Activated CD4-positive, alpha-beta T cell treated with anti-CD3 and anti-CD28 coated beads for 4 hours (primary cell): ENCODE data around the gene DPP10.
"Not testable (repeated sequence)": the region's sequence is repeated elsewhere in the genome, so short reads cannot be mapped to it uniquely, and the experiment has no call there.

Experiments used
- DNase-seq, 2 donors: peaks; one replicate each; pipeline ENCODE4 v3.0.0-alpha.2; 2020

DPP10 gene

DNA sequence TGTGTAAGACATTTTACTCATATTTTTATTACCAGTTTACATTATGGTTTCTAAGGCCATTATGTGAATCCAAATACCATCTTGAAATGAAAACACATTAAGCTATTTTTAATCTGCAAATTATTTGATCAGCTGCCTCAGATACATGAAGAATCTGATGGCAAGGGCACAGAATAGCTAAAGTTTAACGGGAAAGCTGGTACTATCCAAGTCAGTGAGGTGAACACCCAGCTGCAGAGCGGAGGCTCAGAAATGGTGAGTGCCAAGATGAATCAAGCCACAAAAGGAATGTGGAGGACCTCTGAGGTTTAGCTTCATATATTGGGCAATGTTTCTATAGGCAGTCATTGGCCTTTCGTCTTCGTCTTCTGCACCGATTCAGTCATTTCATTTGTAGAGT lies 75.1 kb downstream of the DPP10 start:
- DNase-seq = no peak

DNA sequence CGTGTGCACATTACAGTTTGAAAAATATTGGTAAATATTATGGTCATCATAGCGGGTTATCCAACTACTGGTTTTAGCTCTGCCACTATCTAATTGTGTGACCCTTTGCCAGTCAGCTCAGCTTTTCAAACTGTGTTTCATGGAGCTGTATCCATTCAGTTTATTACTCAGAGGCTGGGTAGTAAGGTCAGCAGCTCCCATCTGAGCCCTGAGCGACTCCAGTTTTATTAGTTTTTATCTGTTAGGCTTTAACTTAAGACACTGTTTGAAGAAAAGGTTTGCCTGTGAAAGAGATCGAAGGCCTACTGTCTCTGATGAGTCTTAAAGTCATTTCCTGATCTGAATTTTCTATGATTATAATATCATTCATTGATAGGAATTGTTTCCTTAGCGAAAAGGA lies 76.3 kb downstream of the DPP10 start:
- no peak for DNase-seq

DNA sequence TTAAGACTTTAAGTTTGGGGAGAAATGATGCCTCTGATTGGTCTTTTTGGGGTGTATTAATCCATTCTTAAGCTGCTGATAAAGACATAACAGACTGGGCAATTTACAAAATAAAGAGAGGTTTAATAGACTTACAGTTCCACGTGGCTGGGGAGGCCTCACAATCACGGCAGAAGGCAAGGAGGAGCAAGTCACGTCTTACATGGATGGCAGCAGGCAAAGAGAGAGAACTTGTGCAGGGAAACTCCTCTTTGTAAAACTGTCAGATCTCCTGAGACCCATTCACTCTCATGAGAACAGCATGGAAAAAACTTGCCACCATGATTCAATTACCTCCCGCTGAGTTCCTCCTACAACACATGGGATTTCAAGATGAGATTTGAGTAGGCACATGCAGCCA lies 80.2 kb downstream of the DPP10 start:
- DNase-seq = not testable (repeated sequence)

DNA sequence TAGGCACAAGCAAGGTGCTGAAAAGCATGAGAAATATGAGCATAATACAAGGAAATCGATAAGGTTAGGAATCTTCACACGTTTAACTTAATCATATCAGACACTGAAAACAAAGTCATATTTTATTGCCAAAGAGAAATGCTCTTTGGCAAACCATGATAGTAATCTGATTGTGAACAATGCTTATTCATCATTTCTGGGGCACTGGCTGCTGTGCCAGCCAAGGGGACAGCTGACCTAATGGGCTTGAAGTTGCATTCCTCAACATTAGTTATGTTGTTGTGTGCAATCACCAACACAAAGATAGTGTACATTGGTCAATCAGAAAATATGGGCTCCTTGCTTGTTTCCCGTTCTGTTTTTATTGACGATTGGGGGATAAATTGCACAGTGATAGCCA lies 83.5 kb downstream of the DPP10 start:
- no peak for DNase-seq

DNA sequence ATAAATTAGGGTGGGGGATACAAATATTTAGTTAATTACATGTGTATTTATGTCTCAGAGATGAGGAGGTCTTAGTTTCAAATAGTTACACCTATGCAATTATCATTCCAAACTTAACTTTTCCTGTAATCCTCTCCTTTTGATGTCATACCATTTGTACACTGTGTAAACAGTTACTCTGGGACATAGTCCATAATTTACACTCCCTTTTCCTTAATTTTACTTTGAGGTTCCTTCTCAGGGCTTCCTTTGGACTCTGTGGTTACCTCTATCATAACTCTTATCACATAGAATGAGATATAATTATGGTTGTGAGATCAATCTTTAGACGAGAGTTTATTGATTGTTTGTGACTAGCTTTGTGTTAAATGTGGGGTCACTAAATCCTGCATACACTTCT lies 84.4 kb downstream of the DPP10 start:
- DNase-seq = no peak

DNA sequence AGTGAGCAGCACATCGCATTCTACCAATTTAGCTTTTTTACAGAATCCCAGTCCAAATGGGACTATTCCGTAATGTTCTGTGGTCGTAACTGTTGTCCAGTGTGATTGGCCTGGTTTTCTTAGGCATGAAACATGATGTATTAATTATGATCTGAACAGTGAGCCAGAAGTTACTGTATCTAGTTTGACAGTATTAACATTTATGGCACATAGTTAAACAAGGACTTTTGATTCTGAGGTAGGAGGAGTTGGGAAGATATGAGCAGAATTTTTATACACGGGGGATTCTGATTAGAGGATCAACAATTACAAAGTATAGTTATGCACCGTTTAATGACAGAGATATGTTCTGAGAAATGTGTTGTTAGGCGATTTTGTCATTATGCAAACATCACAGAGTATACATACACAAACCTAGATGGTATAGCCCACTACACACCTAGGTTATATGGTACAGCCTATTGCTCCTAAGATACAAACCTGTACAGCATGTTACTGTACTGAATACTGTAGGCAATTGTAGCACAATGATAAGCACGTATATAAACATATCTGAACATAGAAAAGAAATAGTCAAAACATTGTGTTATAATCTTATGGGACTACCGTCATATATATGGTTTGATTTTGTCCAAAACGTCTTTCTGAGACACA lies 85.0 kb downstream of the DPP10 start:
- no peak for DNase-seq

DNA sequence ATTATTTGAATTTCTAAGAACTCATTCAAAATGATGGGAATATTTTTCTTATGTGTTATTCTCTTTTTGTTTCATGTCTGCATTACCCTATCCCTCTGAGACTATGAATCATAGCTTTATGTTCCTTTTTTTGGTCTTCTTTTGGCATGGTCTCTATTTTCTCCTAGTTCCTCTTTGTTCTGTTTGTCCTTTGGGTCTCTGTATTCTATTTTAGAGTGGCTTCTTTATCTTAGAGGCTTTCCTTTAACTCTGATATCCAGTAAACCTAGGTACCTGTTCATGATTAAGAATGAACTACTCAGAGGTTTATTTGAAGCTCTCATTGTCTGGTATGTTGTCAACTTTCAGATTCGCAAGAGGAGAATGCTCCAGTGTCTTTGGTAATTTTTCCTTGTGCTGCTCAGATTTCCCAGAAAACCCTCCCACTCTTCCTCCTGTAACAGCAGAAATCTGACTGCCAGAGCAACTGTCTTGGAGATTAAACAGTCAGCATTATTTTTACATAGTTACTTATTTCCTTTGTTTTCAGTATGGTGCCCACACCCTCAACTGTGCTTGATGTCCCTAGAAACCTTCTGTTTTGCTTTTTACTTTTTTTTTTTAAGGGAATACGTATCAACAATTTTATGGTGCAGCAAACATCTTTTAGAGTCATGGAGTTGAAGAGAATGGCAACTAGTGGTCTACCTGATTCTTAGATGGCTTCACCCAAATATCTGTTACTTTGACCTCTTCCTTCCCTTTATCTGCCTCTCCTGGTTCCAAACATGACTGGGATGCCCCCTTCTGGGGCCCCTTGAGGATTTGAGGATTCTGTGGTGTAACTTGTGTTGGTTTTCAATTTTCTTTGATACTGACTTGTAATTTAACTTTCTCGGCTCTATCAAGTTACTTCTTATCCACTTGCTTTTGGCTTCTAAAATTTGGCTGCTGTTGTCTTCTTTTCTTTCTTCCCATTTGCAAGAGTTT lies 92.0 kb downstream of the DPP10 start:
- DNase-seq = no peak

DNA sequence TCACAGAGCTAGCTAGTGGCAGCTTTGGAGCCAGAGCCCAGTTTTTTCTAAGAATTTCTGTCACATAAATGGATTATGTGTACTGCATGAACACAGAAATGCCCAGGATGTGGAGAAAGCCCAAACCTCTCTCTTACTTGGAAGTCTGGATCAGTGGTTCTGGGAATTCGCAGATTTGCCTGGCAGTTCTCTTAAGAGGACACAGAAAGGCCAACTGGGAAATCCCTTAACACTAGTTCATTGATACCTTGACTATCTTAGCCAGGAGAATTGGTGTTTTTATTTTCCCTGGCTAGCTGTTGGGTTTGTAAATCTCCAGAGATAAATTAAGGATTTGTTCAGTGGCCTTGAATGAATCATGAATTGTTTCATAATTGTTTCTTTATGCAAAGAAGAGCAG lies 95.3 kb downstream of the DPP10 start:
- DNase-seq = no peak

DNA sequence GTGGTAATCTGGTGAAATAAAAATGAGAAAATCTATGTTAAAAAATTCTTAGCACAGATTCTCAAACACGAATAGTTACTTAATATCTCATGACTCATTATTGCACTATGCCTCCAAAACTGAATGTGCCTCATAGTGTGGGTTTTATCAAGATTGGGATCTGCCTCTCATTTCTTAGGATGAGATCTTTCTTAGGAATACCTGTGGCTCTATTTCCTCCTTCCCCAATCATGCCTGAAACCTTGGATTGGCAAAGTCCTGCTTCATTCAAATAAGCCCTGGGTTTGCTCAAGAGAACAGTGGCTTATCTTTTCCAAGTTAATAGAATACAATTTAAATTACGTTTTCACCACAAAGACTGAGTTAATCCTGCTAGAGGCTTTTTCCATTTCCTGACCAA lies 100.3 kb downstream of the DPP10 start:
- no peak for DNase-seq

DNA sequence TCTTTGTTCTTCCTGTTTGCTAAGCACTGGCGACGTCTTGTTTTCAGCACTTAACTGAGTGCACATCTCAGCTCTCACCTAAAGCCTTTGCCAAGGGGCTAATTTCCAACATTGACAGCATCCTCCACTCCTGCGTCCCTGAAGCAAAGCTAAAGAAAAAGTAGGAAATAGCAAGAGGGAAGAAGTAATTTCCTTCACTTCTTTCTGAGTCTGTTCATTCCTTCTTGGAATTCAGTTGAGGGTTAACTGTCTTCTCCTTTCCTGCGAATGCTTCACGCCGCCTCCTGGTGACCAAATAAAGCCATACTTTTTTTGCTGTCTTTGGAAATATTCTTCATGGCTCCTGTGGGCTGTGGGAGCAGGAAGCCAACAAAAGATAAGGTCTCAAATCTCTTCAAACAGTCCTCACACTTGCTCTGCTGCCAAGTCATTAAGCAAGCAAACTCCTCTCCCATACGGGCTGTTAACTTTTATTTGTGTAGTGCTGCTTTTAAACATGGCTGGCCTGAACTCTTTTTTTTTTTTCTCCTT lies 100.9 kb downstream of the DPP10 start:
- DNase-seq = no peak

DNA sequence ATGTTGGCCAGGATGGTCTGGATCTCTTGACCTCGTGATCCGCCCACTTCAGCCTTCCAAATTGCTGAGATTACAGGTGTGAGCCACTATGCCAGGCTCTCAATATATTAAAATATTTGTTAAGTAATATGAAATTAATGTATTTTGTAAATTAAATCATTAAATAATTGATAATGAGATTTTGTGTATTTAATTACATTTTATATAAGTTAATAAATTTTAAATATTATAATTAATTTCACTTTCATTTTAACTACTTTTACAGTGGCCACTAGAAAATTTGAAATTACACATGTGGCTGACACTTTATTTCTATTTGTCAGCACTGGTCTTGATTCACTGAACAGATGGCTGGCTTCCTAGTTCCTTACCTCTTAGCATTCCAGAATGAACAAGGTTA lies 102.6 kb downstream of the DPP10 start:
- no peak for DNase-seq

DNA sequence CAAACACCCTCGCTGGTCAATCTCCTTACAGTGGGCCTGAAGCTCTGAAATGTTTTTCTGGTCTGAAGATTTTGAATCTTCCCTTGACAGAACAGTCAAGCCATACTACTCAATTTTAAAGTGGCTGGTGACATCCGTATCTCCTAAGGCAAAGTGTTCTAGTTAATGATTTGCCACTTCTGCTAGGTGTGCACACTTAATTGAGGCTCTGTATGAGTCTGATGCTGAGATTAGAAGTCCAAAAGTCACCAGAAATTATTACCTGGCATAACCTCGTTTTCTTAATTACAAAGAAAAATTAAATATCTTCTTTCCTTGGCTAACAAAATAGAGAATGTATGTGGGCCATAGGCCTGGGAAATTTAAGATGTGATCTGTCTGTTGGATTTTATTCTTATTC lies 104.1 kb downstream of the DPP10 start:
- DNase-seq = no peak

DNA sequence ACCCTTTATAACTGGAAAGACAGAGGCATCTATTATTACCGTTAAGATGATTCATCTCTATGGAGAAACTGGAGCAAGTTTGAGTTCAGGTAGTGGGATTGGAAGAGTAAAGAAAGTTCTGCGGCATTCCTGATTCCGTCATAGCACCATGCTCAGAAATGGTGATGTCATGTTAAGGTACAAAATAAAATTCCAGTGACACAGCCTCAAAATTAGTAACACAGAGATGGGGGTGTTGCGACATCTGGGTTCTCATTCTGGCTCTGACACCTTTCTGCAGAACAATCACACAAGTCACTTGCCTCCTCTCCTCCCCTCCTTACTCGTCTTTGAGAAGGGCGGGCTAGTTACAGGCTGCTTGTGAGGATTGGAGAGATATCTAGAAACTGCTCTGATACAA lies 105.7 kb downstream of the DPP10 start:
- DNase-seq = no peak

DNA sequence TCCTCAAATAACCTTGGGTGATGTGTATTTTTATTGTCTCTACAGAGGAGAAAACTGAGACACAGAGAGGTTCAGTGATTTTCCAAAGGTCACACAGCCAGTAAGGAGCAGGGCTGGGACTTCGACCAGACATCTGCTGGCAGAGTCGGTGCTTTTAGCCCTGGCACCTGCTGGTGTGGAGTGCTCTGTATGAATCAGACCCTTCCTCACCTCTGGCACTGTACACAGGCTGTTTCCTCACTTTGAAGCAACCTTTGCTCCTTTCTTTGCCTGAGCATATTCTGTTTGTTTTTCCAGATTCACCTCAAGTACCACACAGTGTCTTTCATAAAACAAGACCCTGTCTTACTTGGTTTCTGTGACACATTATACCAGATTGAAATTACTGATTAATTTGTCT lies 107.9 kb downstream of the DPP10 start:
- no peak for DNase-seq

DNA sequence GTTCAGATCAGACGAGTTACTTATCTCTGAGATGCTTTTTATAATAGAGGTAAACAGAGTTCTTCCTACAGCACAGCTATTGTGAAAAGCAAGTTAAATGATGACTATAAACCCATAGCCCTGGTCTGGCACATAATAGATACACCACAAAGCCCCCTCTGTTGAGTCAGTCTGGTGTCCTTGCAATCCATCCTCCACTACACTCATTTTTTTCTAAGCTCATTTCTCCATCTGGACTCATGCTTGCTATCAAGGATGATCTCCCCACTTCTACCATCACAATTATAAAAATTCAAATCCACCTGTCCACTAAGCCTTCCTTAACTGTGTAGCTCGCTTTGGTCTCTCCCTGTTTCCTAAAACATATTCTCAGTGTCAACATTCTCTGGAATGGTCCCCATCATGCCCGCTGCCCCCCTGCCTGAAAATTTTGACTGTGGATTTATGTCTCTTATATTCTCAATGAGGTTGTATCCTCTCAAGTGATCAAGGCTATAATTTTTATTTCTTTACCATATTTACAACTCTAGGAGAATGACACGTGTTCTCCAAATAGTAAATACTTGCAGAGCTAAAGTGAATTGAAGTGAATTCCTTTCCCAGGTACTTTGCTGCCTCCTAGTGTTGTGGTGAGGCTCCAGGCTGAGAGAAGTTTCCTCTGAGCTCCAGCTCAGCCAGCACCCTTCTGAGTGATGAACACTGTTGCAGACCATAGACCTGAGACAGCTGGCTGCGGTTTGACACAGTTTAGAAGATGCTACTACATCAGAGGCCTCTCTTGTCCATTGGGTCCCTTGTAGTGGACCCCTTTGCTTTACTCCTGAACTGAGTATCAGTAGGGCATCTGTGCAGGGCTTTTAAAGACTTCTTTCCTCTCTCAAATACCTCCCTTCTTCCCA lies 108.7 kb downstream of the DPP10 start:
- DNase-seq = no peak

DNA sequence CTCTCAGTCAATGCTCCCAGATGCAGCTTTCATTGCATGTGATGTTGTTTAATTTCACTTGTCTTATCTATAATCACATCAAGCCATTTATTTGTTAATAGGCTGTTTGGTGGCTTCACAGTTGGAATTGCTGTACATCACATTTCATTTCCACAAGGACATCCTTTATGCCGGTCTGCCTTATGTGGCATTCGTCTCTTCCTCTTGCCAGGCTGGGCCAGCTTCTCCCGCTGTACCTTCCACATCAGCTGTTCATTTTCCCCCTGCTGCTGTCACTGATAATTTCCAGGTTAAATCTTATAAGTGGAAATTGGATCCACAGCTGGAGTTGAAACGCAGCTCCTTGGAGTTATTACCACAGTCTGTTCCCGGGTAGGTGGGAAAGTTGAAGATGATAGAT lies 110.6 kb downstream of the DPP10 start:
- no peak for DNase-seq

DNA sequence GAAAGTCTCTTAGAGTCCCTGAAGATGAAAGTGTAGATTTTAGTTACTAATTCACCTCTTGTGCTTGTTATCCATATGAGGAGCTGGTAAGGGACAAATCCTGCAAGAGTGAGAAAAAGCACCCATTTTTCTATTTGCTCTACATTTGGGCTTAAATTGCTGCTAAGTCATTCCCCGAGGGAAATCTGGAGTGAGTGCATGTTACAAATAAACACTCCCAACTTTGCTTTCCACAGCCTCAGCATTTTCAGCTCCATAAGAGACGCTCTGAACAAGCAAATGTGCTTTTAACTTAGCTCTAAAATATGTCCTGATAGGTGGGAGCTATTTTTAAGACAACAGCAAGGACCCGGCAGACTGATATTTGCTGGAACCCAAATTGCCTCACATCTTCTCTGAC lies 126.7 kb downstream of the DPP10 start:
- no peak for DNase-seq

DNA sequence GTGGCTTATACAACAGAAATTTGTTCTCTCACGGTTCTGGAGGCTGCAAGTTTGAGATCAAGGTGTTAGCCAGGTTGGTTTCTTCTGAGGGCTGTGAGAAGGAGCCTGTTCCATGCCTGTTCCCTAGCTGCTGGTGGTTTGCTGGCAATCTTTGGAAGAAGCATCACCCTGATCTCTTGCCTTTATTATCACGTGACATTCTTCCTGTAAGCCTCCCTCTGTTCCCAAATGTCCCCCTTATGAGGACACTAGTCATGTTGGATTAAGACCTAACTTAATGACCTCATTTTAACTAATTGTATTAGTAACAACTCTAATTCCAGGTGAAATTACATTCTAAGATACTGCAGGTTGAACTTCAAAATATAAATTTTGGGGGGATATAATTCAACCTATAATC lies 135.2 kb downstream of the DPP10 start:
- no peak for DNase-seq

DNA sequence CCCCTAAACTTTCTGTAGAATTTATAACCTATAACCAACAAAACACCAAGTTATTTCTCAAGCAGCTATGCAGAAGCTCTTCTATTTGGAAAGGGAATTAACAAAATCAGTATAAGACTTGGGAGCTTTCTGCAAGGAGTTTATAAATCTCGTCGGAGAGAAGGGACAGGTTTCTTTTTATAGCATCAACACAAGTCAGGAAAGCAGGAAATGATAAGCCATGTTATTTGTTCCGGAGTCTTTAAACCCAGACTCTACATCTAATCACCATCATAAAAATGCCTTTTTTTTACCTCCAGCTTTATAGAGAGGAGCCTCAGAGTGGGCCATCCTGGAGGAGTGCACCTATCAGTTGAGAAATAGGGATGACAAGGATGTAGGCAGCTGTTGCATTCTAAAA lies 137.1 kb downstream of the DPP10 start:
- DNase-seq = no peak

DNA sequence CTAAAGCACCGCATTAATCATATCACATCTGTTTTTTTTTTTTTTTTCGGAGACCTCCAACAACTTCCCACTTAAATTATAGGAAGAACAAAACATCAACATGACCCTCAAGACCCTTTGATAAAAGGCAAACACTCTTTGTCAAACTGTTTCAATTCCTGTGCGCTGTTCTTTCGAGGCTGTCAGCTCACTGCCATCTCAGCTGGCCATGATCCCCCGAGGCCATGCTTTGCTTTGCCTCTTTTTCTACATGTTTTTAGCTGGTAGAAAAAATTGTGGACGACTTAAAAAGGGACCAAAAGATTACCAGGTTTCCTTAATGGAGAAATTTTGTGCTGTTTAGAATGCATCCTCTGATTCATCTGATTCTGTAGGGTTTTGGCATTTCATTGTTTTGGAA lies 138.2 kb downstream of the DPP10 start:
- no peak for DNase-seq

DNA sequence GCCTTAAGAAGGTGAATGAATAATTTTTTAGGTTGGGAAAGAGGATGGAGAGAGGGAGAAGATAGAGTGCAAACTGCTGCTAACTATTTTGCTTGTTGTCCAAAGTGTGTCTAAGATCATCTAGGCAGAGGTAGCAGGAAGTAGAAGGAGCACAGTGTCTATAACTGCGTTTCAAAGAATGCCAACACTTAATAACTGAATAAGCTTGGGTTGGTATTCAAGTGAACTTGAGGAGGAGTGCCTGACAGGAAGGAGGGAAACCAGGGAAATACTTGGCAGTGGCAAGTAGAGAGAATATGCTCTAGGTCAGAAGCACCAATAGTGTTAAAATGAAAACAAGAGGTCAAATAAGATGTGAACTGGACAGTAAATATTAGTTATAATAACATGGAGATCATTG lies 155.9 kb downstream of the DPP10 start:
- DNase-seq = no peak

DNA sequence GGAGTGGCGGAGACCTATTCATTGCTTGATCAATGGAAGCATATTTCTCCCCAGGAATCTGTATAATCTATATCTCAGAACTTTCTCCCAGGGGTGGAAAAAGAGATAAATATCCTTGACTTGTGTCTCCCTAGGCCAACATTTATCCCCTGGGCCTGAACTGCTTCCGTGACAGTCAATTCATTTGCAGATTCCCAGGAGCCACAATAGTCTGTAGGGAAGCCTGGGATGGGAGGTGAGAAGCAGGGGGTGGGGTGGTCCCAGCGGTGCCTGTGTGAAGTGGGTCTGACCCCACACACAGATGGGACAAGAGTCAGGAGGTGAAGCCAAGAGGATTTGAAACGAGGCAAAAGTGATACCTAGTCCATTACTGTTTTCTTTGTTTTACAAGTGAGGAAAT lies 166.8 kb downstream of the DPP10 start:
- DNase-seq = no peak

DNA sequence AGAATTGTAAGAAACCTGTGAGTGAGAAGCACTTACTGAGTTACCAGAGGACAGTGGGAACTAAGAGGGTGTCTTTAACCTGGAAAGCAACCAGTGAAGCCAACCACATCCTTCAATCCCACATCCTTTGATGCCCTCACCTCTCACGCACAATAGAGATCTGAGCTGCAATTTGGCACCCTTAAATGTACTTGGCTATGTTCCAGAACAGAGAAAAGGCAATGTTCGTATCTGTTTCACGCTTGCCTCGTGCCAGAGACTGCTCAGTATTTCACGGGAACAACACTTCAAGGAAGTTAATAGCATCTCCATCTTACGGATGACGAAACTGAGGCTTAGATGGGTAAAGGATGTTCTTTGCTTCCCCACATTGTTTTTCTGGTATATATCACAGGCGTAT lies 167.4 kb downstream of the DPP10 start:
- no peak for DNase-seq
